Fibroblast of upper back skin (primary cell): ENCODE measurements around the gene ATXN2.
"Not testable (repeated sequence)": the region's sequence is repeated elsewhere in the genome, so short reads cannot be mapped to it uniquely, and the experiment has no call there.

ENCODE experiments used
- DNase-seq: peaks from one replicate; pipeline ENCODE4 v3.0.0-alpha.2; 2013

ATXN2 gene

GRCh38 chr12:111570084-111570961 is 28.8 kb downstream of the ATXN2 start:
- peak; percentile 86 for DNase-seq

GRCh38 chr12:111569363-111570083 is 29.6 kb downstream of the ATXN2 start:
- no peak for DNase-seq

DNA sequence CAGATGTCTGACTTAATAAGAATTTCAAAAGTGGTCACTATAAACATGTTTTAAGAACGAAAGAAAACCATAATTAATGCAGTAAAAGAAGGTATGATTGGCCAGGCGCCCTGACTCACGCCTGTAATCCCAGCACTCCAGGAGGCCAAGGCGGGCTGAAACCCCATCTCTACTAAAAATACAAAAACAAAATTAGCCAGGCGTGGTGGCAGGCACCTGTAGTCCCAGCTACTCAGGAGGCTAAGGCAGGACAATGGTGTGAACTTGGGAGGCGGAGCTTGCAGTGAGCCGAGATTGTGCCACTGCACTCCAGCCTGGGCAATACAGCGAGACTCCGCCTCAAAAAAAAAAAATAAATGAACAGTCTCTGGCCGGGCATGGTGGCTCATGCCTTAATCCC is 38.3 kb downstream of the ATXN2 start:
- DNase-seq, result not testable (repeated sequence)

- peak; percentile 16 for DNase-seq
These were observed 41.1 kb downstream of the ATXN2 start for GRCh38 chr12:111558107-111558376.

DNA sequence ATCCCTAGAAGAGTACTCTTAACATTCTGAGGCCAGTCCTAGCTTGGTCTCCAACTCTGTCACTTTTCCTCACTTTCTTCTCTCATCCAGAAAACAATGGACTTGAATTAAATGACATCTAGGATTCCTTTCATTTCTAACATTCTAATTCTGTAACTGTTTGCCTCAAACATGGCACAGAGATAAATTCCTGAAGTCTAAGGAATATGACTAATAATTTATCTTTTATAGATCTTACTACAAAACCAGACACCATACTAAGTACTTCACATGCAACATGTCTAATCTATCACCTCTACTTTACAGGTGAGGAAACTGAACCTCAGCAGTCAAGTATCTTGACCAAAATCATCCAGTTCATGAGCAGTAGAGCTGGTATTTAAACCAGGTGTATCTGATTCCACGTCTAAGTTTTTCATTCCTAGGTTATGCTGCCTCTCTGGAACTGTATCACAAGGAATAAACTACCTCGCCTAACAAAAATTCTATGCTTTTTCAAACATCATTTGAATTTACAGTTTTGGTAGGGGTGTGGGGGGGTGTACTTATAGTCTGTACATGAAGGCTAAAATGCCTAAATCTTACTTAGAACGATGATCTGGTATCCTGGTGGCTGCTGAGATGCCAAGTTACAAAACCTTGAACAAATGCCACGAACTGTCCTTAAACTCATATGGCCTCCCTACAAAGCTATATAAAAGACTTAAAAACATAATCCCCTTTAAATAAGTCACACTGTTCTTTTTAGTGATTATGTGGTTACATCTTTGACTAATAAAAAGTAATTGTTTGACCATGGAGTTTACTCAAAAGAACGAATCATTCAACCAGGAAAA is 41.6 kb downstream of the ATXN2 start:
- peak; percentile 57 for DNase-seq

- DNase-seq, result no peak
These were observed 42.4 kb downstream of the ATXN2 start for GRCh38 chr12:111556676-111557075.

GRCh38 chr12:111555313-111555712 is 43.8 kb downstream of the ATXN2 start:
- not testable (repeated sequence) for DNase-seq

- no peak for DNase-seq
These were observed 52.2 kb downstream of the ATXN2 start for GRCh38 chr12:111546758-111547383.

DNA sequence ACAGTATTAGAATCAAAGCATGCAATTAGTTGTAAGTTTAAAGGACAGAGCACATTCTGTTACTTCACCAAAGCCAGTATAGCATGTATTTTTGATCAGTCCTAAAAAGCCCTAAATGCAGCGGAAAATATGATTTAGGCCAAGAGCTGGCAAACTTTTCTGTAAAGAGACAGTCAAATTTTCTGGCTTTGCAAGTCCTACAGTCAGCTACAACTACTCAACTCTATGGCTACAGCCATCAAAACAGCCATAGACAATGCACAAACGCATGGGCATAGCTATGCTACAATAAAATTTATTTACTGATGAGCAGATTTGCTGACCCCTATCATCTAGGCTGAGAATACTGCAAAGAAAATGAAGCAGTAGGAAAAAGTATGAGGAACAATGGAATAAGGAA is 52.9 kb downstream of the ATXN2 start:
- no peak for DNase-seq

DNA sequence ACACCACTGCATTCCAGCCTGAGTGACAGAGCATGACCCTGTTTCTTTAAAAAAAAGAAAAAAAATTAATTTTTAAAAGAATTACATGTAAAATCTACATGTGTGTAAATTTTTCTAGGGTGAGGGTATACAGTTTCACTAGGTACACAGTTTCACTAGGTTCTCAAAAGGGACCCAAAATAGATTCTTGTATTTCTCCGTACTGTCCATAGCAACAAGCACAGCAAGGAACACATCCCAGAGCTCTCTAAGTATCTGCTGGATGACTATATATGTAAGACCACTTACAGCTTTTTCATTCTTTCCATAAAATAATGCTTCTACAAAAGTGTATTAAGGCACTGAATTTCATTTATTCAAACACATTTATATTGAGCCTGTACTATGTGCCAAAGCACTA is 55.1 kb downstream of the ATXN2 start:
- no peak for DNase-seq

DNA sequence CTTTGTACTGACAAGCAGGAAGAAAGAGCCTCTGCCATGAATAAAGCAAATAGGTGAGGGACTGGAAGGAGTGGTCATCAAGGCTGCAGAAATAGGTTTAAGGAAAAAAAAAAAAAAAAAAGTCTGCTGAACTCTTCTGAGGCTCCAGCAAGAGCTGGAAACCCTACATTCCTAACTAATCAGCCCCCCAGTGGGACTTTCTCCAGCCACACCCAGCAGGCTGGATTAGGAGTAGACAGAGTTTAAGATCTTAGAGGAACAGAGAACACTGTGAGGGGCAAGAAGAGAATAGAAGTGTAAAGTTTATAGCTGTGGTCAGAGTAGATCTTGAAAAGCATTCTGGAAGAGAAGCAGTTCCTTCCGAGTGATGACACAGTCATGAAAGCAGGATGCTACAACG is 66.4 kb downstream of the ATXN2 start:
- no peak for DNase-seq

- DNase-seq, result peak; percentile 58
These were observed 69.4 kb downstream of the ATXN2 start for GRCh38 chr12:111529424-111530368.

DNA sequence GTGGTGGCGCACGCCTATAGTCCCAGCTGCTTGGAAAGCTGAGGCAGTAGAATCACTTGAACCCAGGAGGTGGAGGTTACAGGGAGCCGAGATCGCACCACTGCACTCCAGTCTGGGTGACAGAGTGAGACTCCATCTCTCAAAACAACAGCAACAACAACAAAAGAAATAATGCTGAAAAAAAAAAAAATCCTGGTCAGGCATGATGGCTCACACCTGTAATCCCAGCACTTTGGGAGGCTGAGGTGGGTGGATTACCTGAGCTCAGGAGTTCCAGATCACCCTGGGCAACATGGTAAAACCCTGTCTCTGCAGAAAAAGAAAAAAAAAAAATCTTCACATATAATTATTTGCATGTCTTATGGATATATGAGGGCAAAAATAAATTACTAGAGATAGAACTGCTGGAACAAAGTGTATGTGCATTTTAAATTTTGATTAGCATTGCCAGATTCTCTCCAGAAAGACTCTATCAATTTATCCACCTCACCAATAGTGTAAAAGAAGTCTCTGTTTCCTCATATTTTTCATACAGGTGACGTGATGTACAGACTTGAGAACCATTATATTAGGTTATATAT is 75.4 kb downstream of the ATXN2 start:
- no peak for DNase-seq

GRCh38 chr12:111521801-111522200 is 77.3 kb downstream of the ATXN2 start:
- DNase-seq, result no peak

DNA sequence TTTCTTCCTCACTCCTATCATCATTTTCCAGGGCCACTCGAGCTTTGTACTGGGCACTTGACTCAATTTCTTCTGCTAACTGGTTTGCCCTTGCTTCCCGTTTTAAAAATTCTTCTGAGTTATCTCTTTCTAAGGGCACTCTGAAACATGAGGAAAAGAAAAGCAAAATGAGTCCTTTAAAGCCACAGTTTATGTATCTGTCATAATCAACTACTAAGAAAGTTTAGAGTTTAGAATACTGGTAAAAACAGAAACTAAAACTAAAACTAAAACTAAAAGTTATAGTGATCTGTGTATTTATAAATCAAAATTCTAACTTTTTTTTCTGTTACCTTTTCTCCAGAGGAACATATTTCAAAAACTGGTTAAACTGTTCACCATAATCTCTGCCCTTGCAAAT is 79.2 kb downstream of the ATXN2 start:
- DNase-seq, result no peak

DNA sequence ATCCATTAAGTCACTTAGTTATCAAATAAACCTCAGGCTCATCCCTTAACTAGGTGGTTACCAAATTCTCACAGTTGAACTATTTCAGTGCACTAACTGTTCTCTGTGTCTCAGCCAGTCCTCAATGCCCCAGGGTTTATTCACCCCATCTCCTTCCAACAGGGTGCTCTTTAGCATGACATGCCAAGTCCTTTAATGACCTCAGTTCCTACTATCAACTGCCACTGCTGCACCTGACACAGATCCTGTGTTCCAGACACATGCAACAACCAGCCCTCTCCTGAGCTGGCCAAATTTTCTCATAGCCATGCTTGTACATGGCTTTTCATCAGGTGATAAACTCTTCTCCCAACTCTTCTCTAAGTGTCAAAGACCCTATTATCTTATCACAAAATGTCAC is 80.0 kb downstream of the ATXN2 start:
- no peak for DNase-seq

- DNase-seq, result not testable (repeated sequence)
These were observed 91.4 kb downstream of the ATXN2 start for GRCh38 chr12:111507719-111508118.

- DNase-seq, result not testable (repeated sequence)
These were observed 91.9 kb downstream of the ATXN2 start for GRCh38 chr12:111507258-111507657.

DNA sequence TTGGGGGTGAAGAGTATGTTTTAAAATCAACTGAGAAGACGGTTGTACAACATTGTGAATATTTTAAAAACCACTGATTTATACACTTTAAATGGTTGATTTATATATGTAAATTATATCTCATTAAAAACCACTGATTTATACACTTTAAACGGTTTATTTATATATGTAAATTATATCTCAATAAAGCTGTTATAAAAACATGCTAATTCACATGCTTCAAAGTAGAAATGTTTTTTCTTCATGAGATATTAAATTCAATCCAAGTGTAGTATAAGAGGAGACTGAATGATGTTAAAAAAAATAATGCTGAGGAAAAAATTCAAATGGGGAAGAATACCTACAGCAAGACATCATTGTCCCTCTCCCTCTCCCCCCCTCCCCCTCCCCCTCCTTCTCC is 92.9 kb downstream of the ATXN2 start:
- no peak for DNase-seq

GRCh38 chr12:111505601-111506036 is 93.5 kb downstream of the ATXN2 start:
- DNase-seq, result no peak

GRCh38 chr12:111503116-111503515 is 96.0 kb downstream of the ATXN2 start:
- no peak for DNase-seq
